C4-2B (cell line): ENCODE data around the gene PIK3R6.

ENCODE experiments used
- CTCF ChIP-seq: fragments of 450-650 bp; conservative IDR thresholded peaks from 2 replicates; pipeline ENCODE4 v1.5.1; 2017; ENCODE audit warnings: mild to moderate bottlenecking
- ZFX ChIP-seq: fragments of 450-650 bp; IDR thresholded peaks from 2 replicates; pipeline ENCODE4 v1.6.1; 2017

- TF ChIP-seq CTCF (no peak), ZFX (no peak)
Measured at GRCh38 chr17:8865811-8866210, 1.7 kb downstream of the PIK3R6 start.
